HG03354 (cell line): Measurements from ENCODE around the gene TRH.

Experiments
- ATAC-seq: cut with Tn5 transposase; IDR thresholded peaks from one replicate; pipeline ENCODE4 v1.9.1; 2021; ENCODE audit warnings: mild to moderate bottlenecking; ENCODE audit not compliant: unreplicated experiment, poor library complexity, severe bottlenecking

Gene TRH

DNA sequence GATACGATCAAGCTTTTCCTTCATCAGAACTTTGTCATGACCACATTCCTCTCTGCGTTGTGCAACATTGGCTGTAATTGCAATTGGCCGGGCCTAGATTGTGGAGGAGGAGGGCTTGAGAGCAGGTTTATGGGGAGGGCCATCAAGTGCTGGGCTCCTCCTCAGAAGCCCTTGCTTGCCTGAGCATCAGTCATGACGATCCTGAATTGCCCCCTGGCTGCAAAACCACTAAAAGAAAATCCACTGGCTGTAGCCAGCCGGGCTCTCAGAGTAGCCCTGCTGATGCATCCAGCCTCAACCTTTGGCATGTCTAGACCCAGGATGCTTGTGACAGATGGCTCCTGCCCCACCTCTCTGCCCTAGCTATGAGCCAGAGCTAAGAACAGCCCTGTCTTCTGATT lies 13.4 kb upstream of the TRH start:
- ATAC-seq = no peak

DNA sequence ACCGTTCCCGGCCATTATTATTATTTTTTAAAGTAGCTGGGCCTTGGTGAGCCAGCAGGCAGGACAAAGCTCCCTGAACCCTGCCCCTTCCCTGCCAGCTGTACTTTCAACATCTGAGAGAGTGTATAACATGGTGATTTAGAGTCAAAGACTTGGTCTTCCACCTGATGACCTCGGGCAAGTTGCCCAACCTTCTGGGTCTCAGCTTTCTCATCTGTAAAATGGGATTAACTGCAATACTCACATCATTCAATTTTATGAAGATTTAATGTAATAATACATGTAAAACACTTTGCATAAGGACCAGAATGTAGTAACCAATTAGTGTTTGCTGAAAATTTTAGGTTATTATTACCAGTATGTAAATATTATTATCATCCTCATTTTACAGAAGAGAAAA lies 11.9 kb upstream of the TRH start:
- ATAC-seq = no peak

DNA sequence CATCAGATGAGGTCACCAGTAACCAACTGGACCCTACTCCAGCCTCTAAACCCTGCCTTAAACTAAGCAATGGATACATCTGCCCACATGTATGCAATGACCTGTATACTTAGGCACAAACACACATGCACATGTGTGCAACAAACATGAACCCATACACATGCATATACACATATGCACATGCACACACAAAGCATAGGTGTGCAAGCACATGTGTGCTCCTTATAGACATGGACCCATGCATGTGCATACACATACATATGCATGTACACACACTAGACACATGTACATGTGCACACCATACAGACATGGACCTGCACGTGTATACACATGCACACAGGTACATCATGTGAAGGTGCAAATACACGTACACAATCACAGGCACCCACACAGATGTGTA lies 8.6 kb upstream of the TRH start:
- ATAC-seq = no peak

DNA sequence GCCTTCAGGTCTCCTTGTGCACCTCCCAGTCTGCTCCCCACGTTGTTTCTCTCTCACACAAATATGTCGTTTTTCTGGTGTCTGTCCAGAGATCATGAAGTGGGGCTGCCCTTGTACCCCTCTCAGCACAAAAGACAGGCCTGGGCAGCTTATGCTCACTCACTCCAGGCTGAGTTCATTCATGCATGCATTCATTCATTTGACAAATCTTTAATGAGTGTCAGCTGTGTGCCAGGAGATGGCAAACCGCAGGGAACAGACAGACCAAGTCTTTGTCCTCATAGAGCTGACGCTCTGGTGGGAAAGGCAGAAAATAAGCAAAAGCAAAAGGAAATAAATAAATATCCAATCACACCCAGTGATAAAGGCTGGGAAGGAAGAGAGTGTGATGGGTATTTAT lies 7.6 kb upstream of the TRH start:
- no peak for ATAC-seq

DNA sequence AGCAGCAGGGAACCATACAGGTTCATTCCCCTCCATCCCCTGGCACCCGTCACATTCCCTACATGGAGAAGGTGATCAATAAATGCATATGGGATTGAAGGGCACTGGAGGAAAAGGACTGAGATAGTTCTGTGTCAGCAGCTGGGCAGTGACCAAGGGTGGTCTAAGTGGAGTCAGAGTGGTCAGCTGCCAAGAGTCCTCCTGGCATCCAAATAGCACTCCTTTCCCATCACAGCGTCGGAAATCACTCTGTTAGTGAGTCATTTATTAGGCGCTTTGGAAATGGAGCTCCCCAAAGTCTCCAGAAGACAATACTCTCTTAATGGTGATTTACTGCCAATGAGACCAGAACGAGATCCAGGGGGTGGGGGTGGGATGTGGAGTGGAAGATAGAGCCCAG lies 6.8 kb upstream of the TRH start:
- ATAC-seq = no peak

DNA sequence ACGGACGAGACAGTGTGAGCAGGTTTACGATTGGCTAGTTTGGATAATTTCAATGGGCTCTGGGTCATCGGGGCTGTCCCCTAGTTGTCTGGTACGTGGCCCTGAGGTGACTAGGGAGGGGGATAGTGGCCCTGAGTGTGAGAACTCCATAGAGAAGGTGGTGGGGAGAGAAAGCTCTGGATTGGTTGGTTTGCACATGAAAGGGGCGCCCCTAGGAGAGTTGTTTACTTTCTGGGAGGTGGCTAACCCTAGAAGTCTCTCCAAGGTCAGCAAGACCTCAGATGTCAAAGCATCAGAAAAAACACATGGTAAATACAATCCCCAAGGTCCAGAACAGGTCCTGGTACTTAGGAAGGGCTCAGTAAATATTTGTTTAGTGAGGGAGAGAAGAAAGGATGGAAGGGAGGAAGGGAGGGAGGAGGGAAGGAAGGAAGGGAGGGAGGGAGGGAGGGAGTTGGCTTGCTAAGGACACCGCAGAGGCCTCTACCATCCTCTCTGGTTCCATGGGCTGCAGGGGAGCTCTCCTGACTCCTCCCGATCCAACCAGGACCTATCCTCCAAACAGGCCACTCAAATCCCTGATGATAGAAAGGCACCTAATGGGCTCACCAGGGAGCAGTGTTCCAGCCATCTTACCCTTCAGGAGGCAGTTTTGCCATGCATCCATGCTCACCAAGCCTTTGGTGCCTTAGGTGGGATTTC lies 3.0 kb upstream of the TRH start:
- ATAC-seq = no peak

DNA sequence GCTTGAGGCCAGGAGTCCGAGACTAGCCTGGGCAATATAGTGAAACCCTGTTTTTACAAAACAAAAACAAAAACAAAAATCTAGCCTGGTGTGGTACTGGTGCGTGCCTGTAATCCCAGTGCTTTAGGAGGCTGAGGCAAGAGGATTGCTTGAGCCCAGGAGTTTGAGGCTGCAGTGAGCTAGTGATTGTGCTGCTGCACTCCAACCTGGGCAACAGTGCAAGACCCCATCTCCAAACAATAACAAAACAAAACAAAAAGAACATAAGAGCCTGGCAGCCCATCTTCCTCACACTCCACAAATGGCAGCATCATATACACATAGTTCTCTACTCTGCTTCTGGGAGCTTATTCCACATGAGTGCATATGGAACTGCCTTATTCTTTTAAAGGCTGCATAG lies 2.2 kb upstream of the TRH start:
- no peak for ATAC-seq

DNA sequence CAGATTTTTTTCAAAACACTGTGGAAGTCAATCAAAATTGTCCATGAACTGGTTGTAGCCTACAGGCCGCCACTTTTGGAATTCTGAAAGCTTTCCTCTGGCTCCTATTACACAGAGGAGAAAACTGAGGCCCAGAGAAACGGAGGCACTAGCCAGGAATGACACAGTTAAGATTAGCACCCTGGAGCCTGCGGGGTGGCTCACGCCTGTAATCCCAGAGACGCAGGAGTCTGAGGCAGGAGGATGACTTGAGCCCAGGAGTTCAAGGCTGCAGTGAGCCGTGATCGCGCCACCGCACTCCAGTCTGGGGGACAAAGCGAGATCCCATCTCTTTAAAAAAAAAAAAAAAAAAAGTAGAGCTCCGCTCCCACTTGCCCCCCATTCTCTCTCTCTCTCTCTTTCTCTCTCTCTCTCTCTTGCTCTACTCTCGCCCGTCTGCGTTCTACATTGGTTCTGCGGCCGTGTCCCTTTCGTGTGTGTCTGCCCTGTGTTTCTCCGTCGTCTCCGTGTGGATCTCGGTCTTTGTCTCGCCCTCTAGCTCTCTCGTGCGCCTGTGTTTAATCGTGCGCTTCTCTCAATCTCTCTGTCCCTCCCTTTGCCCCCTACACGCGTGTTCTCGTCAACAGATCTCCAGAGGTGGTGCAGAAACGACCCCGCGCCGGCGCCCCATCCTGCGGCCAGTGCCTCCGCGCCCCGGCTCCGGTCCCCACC lies 512 bp upstream of the TRH start:
- no peak for ATAC-seq

DNA sequence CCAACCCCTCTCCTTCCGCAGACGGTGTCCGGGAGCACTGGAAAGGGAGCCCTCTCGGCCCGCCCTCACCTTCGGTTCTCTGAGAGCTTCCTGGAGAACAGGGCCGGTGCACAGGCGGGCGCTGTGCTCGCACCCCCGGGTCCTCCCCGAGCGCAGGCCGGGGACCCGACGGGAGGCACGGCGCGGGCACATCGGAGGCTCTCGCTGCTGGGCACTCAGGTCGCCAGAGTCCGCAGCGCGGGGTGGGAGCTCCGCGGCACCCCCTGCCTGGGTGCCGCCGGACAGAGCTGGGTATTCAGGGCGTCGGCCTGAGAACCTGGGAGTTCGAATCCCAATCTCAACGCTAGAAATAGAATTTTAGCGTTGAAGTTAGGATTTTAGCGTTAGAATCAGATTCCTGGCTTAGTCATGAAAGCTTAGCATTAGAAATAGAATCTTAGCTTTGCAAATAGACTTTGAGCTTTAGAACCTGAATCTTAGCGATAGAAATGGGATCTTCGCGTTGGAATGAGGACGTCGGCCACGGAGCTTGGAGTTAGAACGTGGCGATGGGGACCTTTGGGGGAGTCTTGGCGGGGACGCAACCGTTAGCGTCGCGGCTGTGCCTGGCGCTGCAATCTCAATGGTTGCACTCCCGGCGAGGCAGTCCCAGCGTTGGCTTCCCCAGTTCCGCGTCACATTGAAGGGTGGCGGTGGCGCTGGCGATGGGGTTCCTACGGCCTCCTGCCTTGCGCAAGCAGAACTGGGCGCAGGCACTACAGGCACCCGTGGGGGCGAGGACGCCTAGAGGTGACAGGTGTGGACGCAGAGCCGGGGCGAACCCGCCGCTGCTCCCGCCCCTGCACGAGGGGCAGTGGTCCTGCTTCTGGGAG lies 549 bp downstream of the TRH start:
- no peak for ATAC-seq

DNA sequence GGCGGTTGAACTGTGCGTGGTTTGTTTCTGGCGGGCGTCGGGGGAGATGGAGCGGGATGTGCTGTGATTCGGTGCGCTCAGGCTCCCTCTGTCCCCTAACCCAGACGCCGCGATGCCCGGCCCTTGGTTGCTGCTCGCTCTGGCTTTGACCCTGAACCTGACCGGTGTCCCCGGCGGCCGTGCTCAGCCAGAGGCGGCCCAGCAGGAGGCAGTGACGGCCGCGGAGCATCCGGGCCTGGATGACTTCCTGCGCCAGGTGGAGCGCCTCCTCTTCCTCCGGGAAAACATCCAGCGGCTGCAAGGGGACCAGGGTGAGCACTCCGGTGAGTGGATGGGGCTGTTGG lies 1.2 kb downstream of the TRH start:
- no peak for ATAC-seq

DNA sequence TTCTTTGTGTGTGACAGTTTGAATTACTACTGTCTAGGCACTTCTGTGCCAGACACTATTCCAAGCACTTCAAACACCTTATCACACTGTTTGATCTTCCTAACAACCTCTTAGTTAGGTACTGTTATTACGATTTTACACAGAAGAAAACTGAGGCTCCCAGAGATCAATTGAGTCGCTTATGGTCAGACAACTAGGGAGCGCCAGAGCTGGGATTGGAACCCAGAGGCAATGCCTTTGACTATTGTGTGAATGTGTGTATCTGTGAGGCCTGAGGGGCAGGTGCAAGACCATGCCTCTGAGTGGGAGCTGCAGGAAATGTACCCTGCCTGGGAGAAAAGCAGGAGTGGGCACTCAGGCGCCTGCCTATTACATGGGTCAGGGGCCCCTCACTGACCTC lies 1.8 kb downstream of the TRH start:
- ATAC-seq = no peak

DNA sequence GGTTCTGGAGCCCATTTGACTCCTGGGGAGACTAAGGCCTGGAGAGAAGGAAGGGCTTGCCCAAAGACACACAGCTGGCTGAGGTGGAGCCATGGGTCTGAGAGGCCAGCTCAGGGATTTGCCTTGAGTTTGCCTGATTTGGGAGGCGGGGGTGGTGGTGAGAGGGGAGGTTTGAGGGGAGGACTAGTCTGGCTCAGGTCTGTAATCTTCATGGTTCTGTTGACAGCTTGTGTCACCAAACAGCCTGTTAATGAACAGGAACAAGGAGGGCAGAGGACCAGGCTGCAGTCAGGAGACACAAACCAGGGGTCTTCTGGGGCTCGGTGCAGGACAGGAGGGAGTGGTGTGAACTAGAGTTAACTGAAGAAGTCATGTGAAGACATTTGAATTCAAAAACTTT lies 3.6 kb downstream of the TRH start:
- no peak for ATAC-seq

DNA sequence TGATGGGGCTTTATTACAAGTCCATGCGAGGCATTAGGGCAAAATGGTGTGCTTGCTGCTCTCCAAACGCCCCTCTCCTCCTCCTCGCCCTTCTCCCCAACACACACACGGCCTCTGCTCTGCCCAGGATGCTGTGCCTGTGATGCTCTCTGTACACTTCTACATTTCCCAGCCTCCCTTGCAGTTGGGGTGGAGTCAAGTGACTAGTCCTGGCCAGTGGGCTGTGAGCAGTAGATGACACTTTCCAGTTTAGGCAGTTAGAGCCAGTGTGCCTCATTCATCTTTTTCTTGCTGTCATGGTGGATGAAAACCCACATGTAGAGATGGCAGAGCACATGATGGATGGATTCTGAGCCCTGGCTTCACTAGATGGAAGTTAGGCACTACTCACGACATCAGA lies 5.4 kb downstream of the TRH start:
- ATAC-seq = no peak

DNA sequence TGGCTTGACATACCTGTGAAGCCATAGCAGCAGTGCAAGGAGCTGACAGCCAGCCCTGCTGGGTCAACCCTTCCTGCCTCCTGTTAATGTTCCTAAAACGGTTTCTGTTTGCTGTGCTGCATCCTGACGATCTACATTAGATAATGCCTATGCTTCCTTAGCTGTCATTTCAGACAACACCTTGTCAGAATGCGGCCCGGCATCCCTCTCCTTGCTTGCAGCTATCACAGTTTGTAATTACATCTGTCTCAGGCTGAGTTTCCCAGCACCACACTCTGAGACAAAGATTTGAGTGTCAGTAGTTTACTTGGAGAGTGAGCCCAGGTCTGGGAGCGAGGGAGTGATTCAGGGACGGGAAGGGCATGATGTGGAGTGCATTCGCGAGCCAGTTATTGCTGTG lies 9.0 kb downstream of the TRH start:
- ATAC-seq = no peak

DNA sequence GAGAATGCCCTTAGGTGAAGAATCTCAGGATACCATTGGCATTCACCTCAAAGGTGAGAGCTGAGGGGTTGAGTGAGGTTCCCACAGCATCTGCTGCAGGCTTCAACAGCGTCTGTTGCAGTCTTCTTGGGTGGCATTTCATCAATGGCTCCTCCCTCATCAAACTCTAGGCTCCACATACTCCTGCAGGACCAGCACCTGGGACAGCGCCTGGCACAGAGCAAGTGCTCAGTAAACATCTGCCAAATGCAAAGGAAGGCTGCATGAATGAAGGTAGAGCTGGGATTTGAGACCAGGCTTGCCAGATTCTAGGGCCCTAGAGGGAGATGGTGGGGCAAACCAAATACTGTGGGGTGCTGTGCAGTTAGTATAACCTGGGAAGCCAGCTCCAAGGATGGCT lies 9.6 kb downstream of the TRH start:
- ATAC-seq = no peak

DNA sequence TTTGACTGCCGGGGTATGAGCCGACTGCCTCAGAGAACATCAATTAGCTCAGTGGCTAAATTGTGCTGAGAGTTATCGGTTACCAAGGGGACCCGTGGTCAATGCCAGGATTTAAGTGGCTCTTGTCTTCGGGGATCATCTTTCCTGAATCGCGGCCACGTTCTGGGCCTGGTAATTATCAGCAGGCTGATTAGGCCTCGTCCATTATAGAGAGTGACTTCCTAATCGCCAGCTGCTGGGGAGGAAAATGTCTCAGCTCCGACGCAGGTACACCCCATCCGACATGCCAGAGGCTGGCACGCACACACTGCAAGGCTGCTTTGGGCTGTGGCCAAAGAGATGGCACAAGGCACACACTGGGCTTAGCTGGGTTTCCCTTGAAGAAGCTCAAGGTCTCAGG lies 10.6 kb downstream of the TRH start:
- no peak for ATAC-seq

DNA sequence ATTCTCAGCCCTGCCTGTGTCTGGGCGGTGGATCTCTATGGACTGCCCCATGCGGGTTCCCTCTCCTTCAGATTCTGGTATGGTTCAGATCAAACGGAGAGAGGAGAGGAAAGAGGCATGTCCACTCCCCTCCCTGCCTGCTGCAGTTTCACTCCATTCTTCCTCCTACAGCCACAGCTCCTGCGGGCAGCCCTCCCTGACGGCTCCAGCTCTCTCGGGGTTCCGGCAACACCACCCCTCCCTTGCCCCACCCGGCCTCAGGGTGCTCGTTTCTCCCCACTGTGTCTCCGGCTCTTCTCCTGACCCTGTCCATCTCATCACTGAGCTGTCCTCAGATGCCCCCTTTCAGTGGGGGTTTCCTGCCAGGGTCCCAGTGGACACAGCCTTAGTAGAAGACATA lies 13.9 kb downstream of the TRH start:
- ATAC-seq = no peak

DNA sequence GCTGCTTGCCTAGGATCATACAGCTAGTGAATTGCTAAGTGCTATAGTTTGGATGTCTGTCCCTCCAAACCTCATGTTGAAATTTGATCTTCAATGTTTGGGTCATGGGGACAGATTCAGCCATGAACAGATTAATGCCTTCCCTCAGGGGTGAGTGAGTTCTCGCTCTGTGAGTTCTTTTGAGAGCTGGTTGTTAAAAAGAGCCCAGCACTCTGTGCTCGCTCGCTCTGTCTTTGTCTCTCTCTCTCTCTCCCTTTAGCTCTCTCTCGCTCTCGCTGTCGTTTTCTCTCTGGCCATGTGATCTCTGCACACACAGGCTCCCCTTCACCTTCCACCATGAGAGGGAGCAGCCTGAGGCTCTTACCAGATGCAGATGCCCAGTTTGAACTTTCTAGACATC lies 14.9 kb downstream of the TRH start:
- ATAC-seq = no peak

DNA sequence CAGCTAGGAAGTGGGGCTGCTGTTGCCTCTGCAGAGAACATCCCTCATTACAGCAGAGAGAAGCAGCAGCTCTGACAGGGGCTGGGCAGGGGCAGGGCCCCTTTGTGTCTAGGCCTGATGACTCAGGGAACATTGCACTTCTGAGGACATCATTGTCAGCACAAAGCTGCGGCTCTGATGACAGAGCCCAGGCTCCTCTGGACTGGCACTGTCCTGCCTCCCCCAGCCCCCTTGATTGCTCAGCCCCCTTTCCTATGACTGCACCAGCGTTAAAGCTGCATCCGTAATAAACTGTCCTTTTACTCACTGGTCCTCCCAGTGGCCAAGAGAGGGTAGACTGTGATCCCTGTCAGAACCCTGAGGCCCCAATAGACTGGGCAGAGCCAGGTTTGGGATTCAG lies 18.3 kb downstream of the TRH start:
- ATAC-seq = no peak

DNA sequence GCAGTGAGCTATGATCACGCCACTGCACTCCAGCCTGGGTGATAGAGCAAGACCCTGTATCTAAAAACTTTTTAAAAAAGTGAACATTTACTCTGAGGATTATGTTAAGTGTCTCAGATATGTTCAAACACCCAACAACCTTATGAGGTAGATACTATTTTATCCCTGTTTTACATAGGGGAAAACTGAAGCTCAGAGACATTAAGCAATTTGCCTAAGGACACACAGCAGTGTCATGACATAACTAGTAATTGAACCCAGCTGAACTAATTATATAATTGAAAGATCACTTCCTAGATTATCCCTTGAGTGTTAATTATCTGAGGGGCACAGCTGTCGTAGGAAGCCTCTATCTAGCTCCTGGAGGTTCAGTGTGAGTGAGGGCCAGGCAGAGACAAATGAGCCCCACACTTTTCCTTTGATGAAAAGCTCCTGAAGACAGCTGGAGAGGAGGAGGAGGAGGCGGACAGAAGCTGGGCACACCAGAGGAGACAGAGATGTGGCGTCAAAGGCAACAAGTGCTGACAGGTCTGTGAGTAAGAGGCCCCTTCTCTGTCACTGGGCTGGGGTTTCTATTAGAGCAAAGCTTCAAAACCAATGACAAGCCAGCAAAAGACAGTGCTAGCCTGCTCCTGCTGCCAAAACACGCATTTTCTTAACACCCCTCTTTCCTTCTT lies 20.5 kb downstream of the TRH start:
- no peak for ATAC-seq
